Measurements from ENCODE around the gene ACADSB.

The ACADSB gene

GRCh38 chr10:123103944-123104343, 95.1 kb downstream of the ACADSB start:
- DNase-seq: no peak
